HUES64 (cell line): Measurements from ENCODE around the gene PLBD2.

Experiments
- H3K27ac ChIP-seq: 2 replicates; pipeline ENCODE4 v1.7.0; 2013; ENCODE audit warnings: low read depth, low read length, inconsistent platforms
- H3K27me3 ChIP-seq: 2 replicates; pipeline ENCODE4 v1.6.1; 2013; ENCODE audit warnings: mild to moderate bottlenecking, low read length; ENCODE audit not compliant: insufficient read depth
- H3K36me3 ChIP-seq: 2 replicates; pipeline ENCODE4 v1.6.1; 2013; ENCODE audit warnings: mild to moderate bottlenecking, low read length; ENCODE audit not compliant: insufficient read depth
- H3K4me1 ChIP-seq: 2 replicates; pipeline ENCODE4 v1.6.1; 2013; ENCODE audit warnings: mild to moderate bottlenecking, low read length, moderate library complexity; ENCODE audit not compliant: insufficient read depth
- H3K4me3 ChIP-seq: 2 replicates; pipeline ENCODE4 v1.5.1; 2013; ENCODE audit warnings: mild to moderate bottlenecking, low read length, moderate library complexity
- H3K9ac ChIP-seq: 2 replicates; pipeline ENCODE4 v1.6.1; 2013; ENCODE audit warnings: mild to moderate bottlenecking, low read depth, low read length
- H3K9me3 ChIP-seq: 2 replicates; pipeline ENCODE4 v1.6.1; 2013; ENCODE audit warnings: low read depth, low read length; ENCODE audit not compliant: insufficient read depth
- WGBS: fragments of 150-250, 120-280 bp; methylation state at CpG from one replicate; pipeline ENCODE4 v1.1.7; 2013; ENCODE audit warnings: missing lambda C conversion rate; 5-methylcytosine and 5-hydroxymethylcytosine counted together

PLBD2 gene

DNA sequence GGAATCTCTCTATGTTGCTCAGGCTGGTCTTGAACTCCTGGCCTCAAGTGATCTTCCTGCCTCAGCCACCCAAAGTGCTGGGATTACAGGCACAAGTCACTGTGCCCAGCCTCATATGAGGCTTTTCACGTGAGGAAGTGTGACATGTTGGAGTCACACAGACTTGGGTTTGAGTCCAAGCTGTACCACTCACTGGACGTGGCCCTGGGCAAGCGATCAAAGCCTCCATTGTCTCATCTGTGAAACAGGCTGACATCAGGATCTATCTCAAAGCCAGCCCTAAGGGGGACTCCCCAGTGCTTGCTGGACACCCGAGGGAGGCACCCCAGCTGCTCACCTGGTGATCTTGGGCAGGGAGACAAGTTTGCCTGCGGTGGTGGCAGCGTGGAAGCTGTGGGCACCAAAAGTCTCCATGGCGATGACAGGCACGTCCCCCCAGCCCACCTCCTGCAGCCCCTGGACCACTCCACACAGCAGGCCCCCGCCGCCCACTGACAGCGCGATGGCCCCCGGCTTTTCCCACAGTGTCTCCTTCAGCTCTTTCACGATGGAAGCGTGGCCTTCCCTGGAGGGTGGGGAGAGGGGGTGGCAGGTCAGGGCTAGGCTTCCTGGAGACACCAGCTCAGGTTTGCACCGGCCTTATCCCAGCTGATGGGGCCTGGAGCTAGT lies 38.6 kb downstream of the PLBD2 start:
- WGBS: 83% methylated on average over 16 of the region's 16 CpGs

DNA sequence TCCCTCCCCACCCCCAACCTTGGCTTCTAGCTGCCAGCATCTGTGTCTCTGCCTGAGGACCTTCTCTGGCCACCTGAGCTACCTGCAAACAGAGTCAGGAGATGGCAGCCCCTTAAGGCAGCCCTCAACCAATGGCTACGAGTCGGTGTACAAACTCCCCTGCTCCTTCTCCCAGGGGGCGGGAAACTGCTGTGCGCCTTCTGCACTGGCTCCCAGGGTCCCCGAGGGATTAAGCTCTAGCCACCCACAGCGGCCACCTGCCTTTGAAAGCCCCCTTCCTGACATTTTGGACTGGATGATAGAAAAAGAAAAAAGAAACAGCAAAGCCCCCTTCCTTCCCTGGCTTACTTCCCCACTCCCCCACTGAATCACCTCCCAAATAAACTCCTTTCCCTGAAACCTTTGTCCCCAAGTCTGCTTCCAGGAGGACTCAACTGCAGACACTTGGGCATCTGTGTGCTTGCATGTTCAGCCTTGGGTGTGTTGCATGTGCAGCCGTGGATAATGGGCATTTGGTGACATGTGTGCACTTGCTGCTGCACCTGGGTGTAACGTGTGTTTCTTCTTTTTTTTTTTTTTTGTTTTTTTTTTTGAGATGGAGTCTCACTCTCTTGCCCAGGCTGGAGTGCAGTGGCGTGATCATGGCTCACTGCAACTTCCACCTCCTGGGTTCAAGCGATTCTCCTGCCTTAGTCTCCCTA lies 39.3 kb downstream of the PLBD2 start:
- Histone ChIP-seq H3K27ac (no peak overlapping the region), H3K27me3 (no peaks in the 10 kb centered on the region), H3K4me3 (no peak overlapping the region), H3K36me3 (no peaks in the 10 kb centered on the region), H3K9ac (no peak overlapping the region), H3K4me1 (no peaks in the 10 kb centered on the region), H3K9me3 (no peaks in the 10 kb centered on the region)
- 86% methylated on average over 10 of the region's 10 CpGs for WGBS

More for the DNA sequence above, 38.6 kb downstream of the PLBD2 start:
- no peaks in the 10 kb centered on the region for H3K9me3 ChIP-seq
- H3K9ac ChIP-seq: no peak overlapping the region
- H3K4me1 ChIP-seq: no peaks in the 10 kb centered on the region
- H3K27me3 ChIP-seq: no peaks in the 10 kb centered on the region
- H3K4me3 ChIP-seq: no peak overlapping the region
- H3K36me3 ChIP-seq: no peaks in the 10 kb centered on the region
- no peak overlapping the region for H3K27ac ChIP-seq

DNA sequence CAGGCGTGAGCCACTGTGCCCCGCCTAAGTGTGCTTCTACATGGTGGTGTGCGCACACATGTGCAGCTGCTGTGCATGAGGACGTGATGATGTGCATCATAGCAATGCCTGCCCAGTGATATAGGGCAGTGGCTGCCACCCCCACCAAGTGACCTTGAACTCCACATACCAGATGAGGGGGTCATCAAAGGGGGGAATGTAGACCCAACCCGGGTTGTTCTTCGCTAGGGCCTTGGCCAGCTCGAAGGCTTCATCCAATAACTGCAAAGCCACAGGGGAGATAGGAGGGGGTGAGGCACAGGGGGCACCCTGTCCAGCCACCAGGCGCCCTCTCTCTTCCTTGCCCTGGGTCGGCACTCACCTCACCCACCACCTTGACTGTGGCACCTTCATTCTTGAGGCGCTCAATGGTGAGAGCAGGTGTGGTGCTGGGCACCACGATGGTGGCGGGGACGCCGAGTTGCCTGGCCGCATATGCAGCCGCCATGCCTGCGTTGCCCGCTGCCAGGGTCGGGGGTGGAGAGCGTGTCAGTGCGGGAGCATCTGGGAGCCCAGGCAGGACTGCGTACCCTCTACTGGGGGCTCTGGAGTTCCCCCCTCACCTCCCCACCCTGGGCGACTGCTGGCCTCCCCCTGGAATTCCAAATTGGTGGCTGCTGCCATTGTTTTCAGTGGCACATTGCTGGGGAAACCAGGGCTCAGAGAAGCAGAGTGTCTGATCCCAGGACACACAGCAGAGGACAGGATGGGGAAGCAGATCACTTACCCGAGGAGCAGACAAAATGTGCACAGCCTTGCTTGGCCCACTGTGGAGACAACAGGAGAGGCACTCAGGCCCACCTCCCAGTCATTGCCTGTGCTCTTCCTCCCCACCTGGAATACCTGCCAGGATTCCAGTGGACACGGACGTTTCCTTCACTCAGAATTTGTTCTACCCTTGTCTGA lies 40.2 kb downstream of the PLBD2 start:
- Histone ChIP-seq H3K4me3 (no peak overlapping the region), H3K36me3 (no peaks in the 10 kb centered on the region), H3K9ac (no peak overlapping the region), H3K27me3 (no peaks in the 10 kb centered on the region), H3K4me1 (no peaks in the 10 kb centered on the region), H3K27ac (no peak overlapping the region), H3K9me3 (no peaks in the 10 kb centered on the region)
- WGBS: 93% methylated on average over 26 of the region's 26 CpGs

DNA sequence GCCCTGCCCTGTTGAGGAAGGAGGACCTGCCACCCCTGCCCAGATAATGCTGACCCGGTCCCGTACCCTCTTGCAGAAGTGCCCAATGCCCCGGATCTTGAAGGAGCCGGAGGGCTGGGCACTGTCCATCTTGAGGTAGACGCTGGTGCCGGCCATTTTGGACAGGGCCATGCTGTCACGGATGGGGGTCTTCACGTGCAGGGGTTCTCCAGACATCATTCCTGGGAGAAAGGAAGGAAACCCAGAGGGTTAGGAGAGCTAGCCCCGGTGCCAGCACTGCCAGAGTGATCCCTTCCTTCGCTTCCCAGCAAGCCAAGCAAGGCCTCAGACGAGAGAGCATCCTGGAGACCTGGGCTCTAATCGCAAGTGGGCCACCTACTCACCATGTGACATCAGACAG lies 41.1 kb downstream of the PLBD2 start:
- Histone ChIP-seq H3K36me3 (no peaks in the 10 kb centered on the region), H3K27me3 (no peaks in the 10 kb centered on the region), H3K9me3 (no peaks in the 10 kb centered on the region), H3K4me3 (no peak overlapping the region), H3K4me1 (peaks cover 2% of the 10 kb centered on the region; the same call in 1 of the 2 replicates), H3K27ac (no peak overlapping the region), H3K9ac (no peak overlapping the region)
- WGBS: 92% methylated on average over 12 of the region's 12 CpGs

DNA sequence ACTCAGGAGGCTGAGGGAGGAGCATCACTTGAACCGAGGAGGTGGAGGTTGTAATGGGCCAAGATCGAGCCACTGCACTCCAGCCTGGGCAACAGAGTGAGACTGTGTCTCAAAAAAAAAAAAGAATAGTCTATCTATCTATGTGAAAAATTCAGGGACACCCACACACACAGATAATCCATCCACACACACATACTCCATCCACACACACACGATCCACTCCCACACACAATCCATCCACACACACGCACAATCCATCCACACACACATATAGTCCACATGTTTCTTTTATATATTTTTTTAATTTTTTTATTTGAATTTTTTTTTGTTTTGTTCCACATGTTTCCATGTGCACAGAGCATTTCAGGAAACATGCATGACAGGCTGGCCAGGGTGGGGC lies 42.0 kb downstream of the PLBD2 start:
- no peaks in the 10 kb centered on the region for H3K36me3 ChIP-seq
- H3K27ac ChIP-seq: no peak overlapping the region
- WGBS: 83% methylated on average over 4 of the region's 4 CpGs
- no peak overlapping the region for H3K4me3 ChIP-seq
- no peaks in the 10 kb centered on the region for H3K9me3 ChIP-seq
- H3K4me1 ChIP-seq: peaks cover 9% of the 10 kb centered on the region
- H3K27me3 ChIP-seq: no peaks in the 10 kb centered on the region
- H3K9ac ChIP-seq: no peak overlapping the region

DNA sequence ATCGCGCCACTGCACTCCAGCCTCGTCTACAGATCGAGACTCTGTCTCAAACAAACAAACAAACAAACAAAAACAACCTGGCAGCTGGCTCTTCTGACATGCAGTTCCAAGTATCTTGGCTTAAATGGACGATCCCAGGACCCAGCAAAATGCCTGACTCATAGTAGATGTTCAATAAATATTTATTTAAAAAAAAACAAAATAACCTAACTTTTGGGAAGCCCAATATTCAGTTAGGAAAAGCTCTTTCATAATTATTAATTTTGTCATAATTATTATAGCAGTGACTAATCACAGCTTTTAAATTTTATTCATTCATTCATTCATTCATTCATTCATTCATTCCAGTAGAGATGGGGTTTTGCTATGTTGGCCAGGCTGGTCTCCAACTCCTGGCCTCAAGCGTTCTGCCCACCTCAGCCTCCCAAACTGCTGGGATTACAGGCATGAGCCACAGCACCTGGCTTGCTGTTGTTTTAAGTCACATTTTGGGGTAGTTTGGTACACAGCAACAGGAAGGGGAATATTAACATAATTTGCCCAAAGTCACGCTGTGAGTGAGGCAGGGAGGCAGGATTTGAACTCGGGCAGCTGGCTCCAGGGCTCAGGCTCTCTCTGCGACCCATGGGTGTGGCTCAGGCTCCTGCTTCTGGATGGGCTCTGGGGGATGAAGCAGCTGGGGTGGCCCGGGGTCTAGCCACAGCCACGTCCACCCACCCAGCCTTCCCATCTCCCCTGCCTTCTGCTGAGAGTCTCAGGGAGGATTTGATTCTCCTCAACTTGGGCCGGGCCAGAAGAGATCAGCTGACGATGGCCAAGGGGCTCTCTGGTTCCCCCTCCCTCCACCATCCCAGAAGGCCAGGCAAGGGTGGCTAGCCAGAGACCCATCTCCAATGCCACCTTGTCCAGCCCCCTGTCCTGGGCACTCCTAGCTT lies 42.9 kb downstream of the PLBD2 start:
- no peaks in the 10 kb centered on the region for H3K9me3 ChIP-seq
- no peak overlapping the region for H3K9ac ChIP-seq
- H3K36me3 ChIP-seq: no peaks in the 10 kb centered on the region
- H3K4me1 ChIP-seq: peaks cover 15% of the 10 kb centered on the region
- H3K4me3 ChIP-seq: no peak overlapping the region
- WGBS: 90% methylated on average over 12 of the region's 13 CpGs
- no peak overlapping the region for H3K27ac ChIP-seq
- H3K27me3 ChIP-seq: no peaks in the 10 kb centered on the region

DNA sequence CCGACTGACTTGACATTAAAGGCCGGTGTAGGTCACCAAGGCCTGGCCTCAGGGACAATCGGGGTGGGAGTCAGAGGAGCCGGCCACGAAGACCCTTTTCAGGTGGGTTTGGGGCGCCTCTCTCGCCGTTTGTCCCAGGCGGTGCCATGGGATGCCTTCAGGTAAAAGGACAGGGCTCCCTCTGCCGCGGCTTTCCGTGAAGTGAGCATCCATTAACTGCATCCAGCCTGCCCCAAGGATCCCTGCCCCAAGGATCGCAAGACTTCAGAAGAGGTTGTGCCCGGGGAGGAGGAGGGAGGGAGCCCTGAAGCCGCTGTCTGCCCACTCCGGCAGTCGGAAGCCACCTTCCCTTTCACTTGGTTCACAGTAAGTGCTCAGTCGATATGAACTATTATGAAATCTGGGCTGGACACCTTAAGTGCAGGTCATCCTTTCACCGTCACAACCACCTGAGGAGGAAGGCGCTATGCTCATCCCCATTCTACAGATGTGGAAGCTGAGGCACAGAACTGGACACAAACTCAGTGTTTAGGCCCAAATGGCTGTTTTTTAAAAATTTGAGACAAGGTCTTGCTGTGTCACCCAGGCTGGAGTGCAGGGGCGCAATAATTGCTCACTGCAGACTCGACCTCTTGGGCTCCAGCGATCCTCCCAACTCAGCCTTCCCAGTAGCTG lies 44.3 kb downstream of the PLBD2 start:
- Histone ChIP-seq H3K27ac (no peak overlapping the region), H3K36me3 (no peaks in the 10 kb centered on the region), H3K9ac (no peak overlapping the region), H3K4me1 (peaks cover 15% of the 10 kb centered on the region), H3K27me3 (no peaks in the 10 kb centered on the region), H3K9me3 (no peaks in the 10 kb centered on the region), H3K4me3 (no peak overlapping the region)
- WGBS: 92% methylated on average over 23 of the region's 23 CpGs

DNA sequence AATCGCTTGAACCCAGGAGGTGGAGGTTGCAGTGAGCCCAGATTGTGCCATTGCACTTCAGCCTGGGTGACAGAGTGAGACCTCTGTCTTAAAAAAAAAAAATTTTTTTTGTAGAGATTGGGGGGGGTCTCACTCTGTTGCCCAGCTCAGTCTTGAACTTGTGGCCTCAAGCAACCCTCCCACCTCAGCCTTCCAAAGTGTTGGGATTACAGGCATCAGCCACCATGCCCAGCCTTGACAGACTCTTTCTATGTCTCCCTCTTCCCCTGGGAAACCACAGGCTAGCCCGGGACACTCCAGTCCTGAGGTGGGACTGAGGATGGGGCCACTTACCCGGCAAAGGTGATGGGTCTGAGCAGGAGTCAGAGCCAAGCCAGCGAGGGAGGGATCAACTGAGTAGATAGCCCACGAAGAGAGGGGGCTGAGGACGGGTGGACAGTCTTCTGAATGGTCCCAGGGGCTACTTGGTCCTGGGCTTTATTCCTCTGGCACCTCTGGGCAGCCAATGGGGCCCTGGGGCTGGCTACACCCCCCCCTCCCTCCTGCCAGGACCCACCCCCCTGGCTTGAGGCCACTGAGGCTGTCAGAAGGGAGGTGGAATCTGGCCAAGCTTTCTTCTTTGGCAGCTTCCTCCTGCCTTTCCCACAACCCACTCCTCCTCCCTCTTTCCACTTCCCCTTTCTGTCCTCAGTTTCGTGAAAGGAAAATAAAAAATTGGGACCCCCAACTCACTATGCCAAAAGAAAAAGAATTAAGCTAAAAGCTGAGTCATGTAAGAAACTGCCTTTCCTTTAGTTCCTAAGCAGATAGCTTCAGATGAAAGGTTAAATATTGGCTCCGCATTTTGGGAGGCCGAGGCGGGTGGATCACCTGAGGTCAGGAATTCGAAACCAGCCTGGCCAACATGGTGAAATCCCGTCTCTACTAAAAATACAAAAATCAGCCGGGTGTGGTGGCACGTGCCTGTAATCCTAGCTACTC lies 45.3 kb downstream of the PLBD2 start, which contains the start of gene SDS:
SDS (minus strand) TSS at position 453 of the 981 bp plus-strand sequence. CDS start 4,179 bp downstream, outside the sequence.
- Histone ChIP-seq H3K36me3 (no peaks in the 10 kb centered on the region), H3K9ac (no peak within 1 kb of the TSS), H3K27me3 (no peaks in the 10 kb centered on the region), H3K9me3 (no peaks in the 10 kb centered on the region), H3K27ac (no peak within 1 kb of the TSS), H3K4me1 (peaks cover 15% of the 10 kb centered on the region), H3K4me3 (no peak within 1 kb of the TSS)
- 85% methylated on average over 14 of the region's 14 CpGs for WGBS

DNA sequence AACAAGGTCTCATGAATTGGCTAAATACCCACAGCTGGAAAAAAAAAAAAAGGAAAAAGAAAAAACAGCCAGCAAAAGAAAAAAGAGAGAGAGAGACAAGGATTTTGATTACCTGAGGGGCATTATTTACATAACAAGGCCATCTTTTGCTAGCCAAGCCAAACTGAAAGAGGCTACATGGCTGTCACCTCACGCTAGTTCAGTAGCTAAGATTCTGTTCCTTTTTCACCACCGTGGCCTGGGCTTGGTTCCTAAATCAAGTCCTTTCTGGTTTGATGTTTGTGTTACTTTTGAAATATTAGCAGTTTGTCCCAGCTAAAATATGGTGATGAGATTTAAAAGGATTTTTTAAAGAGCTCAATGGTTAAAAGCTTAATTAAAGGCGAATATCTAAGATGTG lies 47.3 kb downstream of the PLBD2 start:
- 63% methylated on average over 3 of the region's 3 CpGs for WGBS
- Histone ChIP-seq H3K4me3 (no peak overlapping the region), H3K36me3 (no peaks in the 10 kb centered on the region), H3K9me3 (no peaks in the 10 kb centered on the region), H3K4me1 (peaks cover 15% of the 10 kb centered on the region), H3K9ac (no peak overlapping the region), H3K27me3 (no peaks in the 10 kb centered on the region), H3K27ac (no peak overlapping the region)
